HG03439 (cell line): ENCODE results near the gene OR4S1.
"Not testable (repeated sequence)": the region's sequence is repeated elsewhere in the genome, so short reads cannot be mapped to it uniquely, and the experiment has no call there.

Source experiments
- ATAC-seq: cut with Tn5 transposase; IDR thresholded peaks from one replicate; pipeline ENCODE4 v1.9.1; 2021; ENCODE audit warnings: mild to moderate bottlenecking, moderate library complexity; ENCODE audit not compliant: unreplicated experiment

OR4S1 gene

GRCh38 chr11:48305923-48306322 lies at the start of gene OR4S1:
TSS of gene OR4S1 (plus strand) at chr11:48306223. CDS start at chr11:48306223, 0 bp downstream.
- no peak for ATAC-seq

- ATAC-seq = no peak
Measured at GRCh38 chr11:48261600-48261999, 44.4 kb upstream of the OR4S1 start.

GRCh38 chr11:48263423-48263911 lies 42.6 kb upstream of the OR4S1 start, which contains the start of gene OR4X1:
TSS of gene OR4X1 (plus strand) at chr11:48263861. CDS start at chr11:48263861, 0 bp downstream.
- ATAC-seq = no peak

GRCh38 chr11:48270621-48271020 lies 35.4 kb upstream of the OR4S1 start:
- no peak for ATAC-seq

GRCh38 chr11:48272606-48273005 lies 33.4 kb upstream of the OR4S1 start:
- ATAC-seq = no peak

GRCh38 chr11:48307760-48308386 lies 1.9 kb downstream of the OR4S1 start:
- peak; percentile 79 for ATAC-seq

- ATAC-seq = not testable (repeated sequence)
Measured at GRCh38 chr11:48313590-48313989, 7.6 kb downstream of the OR4S1 start.

GRCh38 chr11:48319813-48320212 lies 13.8 kb downstream of the OR4S1 start:
- ATAC-seq = not testable (repeated sequence)

- not testable (repeated sequence) for ATAC-seq
Measured at GRCh38 chr11:48324620-48325019, 18.6 kb downstream of the OR4S1 start, which contains the start of gene OR4C3. TSS of gene OR4C3 (plus strand) at chr11:48324920. CDS start at chr11:48325022, 102 bp downstream.

GRCh38 chr11:48341466-48341865 lies 35.4 kb downstream of the OR4S1 start:
- ATAC-seq = no peak

GRCh38 chr11:48342505-48342904 lies 36.5 kb downstream of the OR4S1 start:
- ATAC-seq = not testable (repeated sequence)

GRCh38 chr11:48346286-48346685 lies 40.3 kb downstream of the OR4S1 start:
- not testable (repeated sequence) for ATAC-seq

GRCh38 chr11:48354013-48354412 lies 48.0 kb downstream of the OR4S1 start:
- no peak for ATAC-seq

- ATAC-seq = no peak
Measured at GRCh38 chr11:48354677-48355076, 48.7 kb downstream of the OR4S1 start.
